HUES64 (cell line): Measurements from ENCODE around the gene ADIPOR2.
"Not testable (repeated sequence)": the region's sequence is repeated elsewhere in the genome, so short reads cannot be mapped to it uniquely, and the experiment has no call there.

Experiments
- H3K27ac ChIP-seq: 2 replicates; pipeline ENCODE4 v1.7.0; 2013; ENCODE audit warnings: low read depth, low read length, inconsistent platforms
- H3K27me3 ChIP-seq: 2 replicates; pipeline ENCODE4 v1.6.1; 2013; ENCODE audit warnings: mild to moderate bottlenecking, low read length; ENCODE audit not compliant: insufficient read depth
- H3K36me3 ChIP-seq: 2 replicates; pipeline ENCODE4 v1.6.1; 2013; ENCODE audit warnings: mild to moderate bottlenecking, low read length; ENCODE audit not compliant: insufficient read depth
- H3K4me1 ChIP-seq: 2 replicates; pipeline ENCODE4 v1.6.1; 2013; ENCODE audit warnings: mild to moderate bottlenecking, low read length, moderate library complexity; ENCODE audit not compliant: insufficient read depth
- H3K4me3 ChIP-seq: 2 replicates; pipeline ENCODE4 v1.5.1; 2013; ENCODE audit warnings: mild to moderate bottlenecking, low read length, moderate library complexity
- H3K9ac ChIP-seq: 2 replicates; pipeline ENCODE4 v1.6.1; 2013; ENCODE audit warnings: mild to moderate bottlenecking, low read depth, low read length
- H3K9me3 ChIP-seq: 2 replicates; pipeline ENCODE4 v1.6.1; 2013; ENCODE audit warnings: low read depth, low read length; ENCODE audit not compliant: insufficient read depth
- WGBS: fragments of 150-250, 120-280 bp; methylation state at CpG from one replicate; pipeline ENCODE4 v1.1.7; 2013; ENCODE audit warnings: missing lambda C conversion rate; 5-methylcytosine and 5-hydroxymethylcytosine counted together

Gene ADIPOR2

DNA sequence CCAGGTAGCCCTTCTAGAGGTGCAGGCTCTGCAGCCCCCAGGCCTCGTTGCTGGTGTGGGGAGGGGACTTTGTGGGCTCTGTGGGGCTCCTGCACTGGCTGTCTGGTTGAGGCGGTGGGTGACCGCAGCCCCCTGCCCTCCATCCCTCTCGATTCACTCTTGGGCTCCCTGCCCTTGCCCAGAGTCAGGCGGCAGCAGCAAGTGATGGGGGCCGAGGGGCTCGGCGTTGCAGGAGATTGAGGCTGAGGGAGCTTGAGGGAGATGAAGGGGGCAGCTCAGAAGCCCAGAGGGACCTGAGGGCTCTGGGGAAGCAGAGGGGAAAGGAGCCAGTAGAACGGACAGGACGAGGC lies 120.0 kb downstream of the ADIPOR2 start:
- WGBS = 93% methylated on average over 10 of the region's 10 CpGs
- no peak overlapping the region for H3K4me3 ChIP-seq

DNA sequence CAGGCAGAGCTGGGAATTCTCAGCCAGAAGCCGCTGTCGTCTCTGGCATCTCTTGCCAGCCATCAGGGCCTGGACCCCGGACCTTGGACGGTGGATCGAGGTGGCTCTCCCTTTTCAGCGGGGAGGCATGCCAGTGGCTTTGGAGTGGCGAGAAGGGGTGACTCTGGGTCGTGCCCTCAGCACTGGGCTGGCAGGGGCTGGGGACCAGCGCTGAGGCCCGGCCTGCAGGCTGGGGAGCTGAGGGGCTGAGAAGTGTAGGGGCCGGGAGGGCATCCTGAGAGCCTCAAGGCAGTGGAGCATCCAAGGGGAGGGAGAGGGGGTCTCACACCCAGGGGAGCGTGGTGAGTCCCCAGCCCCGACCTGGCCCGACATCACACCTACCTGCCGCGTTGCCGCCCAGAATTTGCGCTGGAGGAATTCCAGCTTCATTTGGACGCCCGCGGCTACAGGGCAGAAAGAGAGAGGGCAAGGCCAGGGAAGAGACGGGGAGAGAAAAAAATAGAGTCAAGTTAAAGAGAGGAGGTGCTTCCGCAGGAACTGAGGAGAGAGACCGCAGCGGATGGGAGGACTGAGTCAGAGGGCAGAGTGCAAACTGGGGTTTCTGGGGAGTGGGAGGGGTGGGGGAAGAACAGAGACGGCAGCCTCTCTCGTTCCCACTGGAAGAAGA lies 120.5 kb downstream of the ADIPOR2 start:
- H3K9me3 ChIP-seq = no peaks in the 10 kb centered on the region
- no peaks in the 10 kb centered on the region for H3K27me3 ChIP-seq
- H3K27ac ChIP-seq = no peak overlapping the region
- H3K4me3 ChIP-seq = no peak overlapping the region
- H3K9ac ChIP-seq = no peak overlapping the region
- no peaks in the 10 kb centered on the region for H3K36me3 ChIP-seq
- WGBS = 90% methylated on average over 27 of the region's 27 CpGs
- no peaks in the 10 kb centered on the region for H3K4me1 ChIP-seq

More for the DNA sequence above, 120.0 kb downstream of the ADIPOR2 start:
- H3K9me3 ChIP-seq = no peaks in the 10 kb centered on the region
- no peaks in the 10 kb centered on the region for H3K36me3 ChIP-seq
- H3K9ac ChIP-seq = no peak overlapping the region
- H3K27me3 ChIP-seq = no peaks in the 10 kb centered on the region
- H3K27ac ChIP-seq = no peak overlapping the region
- H3K4me1 ChIP-seq = no peaks in the 10 kb centered on the region

DNA sequence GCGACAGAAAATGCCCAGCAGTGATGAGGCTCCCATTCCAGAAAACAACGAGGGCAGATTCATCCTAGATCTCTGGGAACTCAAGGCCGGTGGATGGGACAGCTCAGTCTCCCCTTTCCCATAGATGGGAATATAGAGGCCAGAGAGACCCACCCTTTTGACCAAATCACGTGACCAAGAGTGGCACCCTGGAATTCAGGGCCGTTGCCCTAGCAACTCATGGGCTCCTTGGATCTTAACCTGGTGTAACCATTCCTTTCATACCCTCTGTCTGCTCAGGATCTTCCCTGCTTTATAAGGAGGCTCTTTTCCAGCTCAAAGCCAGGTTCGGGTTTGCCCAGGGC lies 121.0 kb downstream of the ADIPOR2 start:
- Histone ChIP-seq H3K9me3 (no peaks in the 10 kb centered on the region), H3K36me3 (no peaks in the 10 kb centered on the region), H3K4me3 (no peak overlapping the region), H3K27ac (no peak overlapping the region), H3K4me1 (no peaks in the 10 kb centered on the region), H3K9ac (no peak overlapping the region), H3K27me3 (no peaks in the 10 kb centered on the region)
- WGBS = 89% methylated on average over 6 of the region's 6 CpGs

DNA sequence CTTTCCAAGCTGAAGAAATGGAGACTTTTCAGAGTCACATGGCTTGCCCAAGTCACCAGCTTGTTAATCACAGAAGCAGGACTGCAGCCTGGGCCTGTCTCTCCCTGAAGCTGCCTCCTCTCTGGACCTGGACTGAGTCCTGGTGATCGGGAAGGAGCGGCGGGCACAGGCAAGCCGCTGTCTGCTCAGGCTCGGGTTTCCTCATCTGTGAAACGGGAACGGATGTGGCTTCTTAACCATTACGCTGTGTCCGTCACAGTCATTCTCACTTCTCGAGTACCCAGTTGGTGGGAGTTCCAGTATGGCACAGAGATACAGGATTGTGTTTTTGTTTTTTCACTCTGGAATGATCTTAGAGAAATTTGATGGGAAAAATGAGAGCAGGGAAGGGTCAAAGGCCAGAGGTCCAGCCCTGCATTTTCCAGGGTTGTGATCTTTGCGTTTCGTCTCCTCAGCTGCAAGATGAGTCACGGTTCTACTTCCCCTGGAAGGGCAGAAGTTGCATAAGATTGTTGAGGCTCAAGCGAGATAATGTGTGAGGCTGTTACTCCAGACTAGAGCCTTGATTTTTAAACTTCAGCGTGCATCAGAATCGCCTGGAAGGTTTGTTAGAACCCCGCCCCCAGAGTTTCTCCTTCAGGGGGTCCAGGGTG lies 121.9 kb downstream of the ADIPOR2 start:
- H3K4me3 ChIP-seq = no peak overlapping the region
- H3K27me3 ChIP-seq = no peaks in the 10 kb centered on the region
- H3K9ac ChIP-seq = no peak overlapping the region
- H3K36me3 ChIP-seq = no peaks in the 10 kb centered on the region
- H3K27ac ChIP-seq = no peak overlapping the region
- no peaks in the 10 kb centered on the region for H3K4me1 ChIP-seq
- 88% methylated on average over 17 of the region's 17 CpGs for WGBS
- no peaks in the 10 kb centered on the region for H3K9me3 ChIP-seq

DNA sequence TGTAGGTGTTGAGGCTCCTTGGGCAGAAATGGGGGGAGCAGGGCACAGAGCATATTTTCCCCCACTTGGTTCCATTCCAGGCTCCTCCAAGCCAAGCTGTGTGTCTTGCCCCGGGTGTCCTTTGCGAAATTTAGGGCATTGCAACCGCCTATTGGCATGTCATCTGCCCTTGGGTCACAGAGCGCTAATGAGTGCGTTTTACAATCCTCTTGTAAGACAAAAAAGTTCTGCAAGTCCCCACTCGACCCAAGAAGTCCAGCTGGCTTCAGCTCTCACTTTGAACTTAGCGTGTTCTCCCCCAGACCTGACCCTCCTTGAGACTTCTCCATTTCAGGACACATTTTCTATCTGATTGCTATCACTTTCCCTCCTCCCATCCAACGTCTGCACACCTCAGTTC lies 123.4 kb downstream of the ADIPOR2 start:
- Histone ChIP-seq H3K27me3 (peaks cover under 1% of the 10 kb centered on the region), H3K4me1 (no peaks in the 10 kb centered on the region), H3K36me3 (no peaks in the 10 kb centered on the region), H3K9ac (no peak overlapping the region), H3K9me3 (no peaks in the 10 kb centered on the region), H3K4me3 (no peak overlapping the region), H3K27ac (no peak overlapping the region)
- 88% methylated on average over 8 of the region's 8 CpGs for WGBS

DNA sequence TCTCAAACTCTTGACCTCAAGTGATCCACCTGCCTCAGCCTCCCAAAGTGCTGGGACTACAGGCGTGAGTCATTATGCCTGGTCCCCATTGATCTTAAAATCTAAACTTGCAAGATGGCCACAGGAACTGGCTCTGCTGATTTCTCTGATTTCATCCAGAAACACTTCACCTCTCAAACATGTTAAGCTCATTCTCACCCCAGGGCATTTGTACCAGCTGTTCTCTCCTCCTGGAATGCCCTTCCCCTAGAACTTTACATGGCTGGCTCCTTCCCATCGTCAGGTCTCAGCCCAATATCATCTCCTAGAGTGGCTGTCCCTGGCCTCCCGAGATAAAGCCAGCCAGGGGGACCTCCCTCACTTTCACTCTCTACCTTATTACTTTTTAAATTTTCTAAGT lies 124.2 kb downstream of the ADIPOR2 start:
- Histone ChIP-seq H3K4me1 (no peaks in the 10 kb centered on the region), H3K9ac (no peak overlapping the region), H3K9me3 (no peaks in the 10 kb centered on the region), H3K27ac (no peak overlapping the region), H3K36me3 (no peaks in the 10 kb centered on the region), H3K4me3 (no peak overlapping the region), H3K27me3 (peaks cover 9% of the 10 kb centered on the region)
- WGBS = 83% methylated on average over 3 of the region's 3 CpGs

DNA sequence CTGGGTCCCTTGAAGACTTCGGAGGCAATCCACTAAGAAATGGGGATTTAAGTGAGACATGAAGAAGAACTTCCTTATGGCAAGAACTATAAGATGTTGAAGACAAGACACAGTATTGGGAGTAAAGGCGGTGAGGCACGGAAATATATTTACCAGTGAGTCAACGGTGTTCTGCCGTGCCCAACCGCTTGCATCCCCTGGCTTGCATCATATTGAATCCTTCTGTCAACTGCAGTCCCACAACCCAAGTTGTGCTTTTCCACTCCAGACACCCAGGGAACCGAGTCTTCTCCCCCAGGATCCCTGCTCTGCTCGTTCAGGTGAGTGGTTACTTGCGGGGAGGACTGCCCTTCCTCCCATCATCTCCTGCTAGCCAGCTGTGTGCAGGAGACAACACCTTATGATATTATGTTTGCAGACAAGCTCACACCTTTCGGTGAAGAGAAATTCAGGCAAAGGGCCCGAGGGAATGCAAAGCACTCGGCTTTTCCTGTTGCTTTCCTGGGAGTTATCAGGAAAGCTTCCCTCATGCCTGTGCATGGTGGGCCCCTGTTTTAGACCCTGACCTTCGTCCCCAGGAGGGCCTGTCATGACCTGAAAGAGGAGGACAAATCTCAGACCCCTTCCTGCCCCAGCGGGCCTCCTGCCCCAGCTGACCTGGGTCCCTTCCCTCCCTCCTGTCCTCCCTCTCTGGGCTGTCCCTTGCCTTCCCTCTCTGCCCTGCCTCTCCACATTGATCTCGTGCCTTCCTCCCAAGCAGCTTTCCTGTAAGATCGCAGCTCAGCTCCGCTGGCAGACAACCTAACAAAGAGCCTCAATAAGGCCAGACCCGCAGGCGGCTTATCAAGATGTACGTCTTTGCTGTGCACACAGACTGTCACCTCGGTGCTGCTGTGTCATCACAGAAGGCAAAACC lies 125.2 kb downstream of the ADIPOR2 start:
- Histone ChIP-seq H3K4me3 (no peak overlapping the region), H3K27me3 (peaks cover 19% of the 10 kb centered on the region), H3K9ac (no peak overlapping the region), H3K4me1 (no peaks in the 10 kb centered on the region), H3K27ac (no peak overlapping the region), H3K36me3 (no peaks in the 10 kb centered on the region), H3K9me3 (no peaks in the 10 kb centered on the region)
- WGBS = 89% methylated on average over 21 of the region's 21 CpGs

DNA sequence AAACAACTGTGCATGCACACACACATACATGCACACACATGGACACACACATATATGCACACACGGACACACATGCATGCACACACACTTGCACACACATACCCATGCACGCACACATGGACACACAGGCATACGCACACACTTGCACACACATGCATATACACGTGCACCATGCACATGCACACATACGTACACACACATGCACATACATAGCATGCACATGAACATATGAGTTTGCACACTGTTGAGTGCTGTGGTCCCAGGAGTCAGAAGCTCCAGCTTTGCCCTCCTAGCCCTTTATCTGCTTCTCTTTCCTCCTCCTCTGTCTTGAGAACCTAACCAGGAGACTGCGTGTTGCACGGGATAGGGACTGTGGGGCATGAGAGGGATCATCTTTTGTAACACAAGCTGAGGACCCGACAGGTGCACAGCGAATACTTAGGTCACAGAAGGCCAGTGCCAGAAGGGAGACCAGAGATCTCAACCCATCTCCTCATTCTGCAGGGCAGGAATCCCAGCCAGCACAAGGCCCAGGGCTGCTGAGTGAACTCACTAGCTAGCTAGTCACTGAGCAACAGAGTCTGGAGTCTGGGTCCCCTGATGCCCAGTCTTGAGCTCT lies 126.0 kb downstream of the ADIPOR2 start:
- Histone ChIP-seq H3K4me3 (no peak overlapping the region), H3K4me1 (no peaks in the 10 kb centered on the region), H3K27me3 (peaks cover 27% of the 10 kb centered on the region), H3K27ac (no peak overlapping the region), H3K9me3 (no peaks in the 10 kb centered on the region), H3K9ac (no peak overlapping the region), H3K36me3 (no peaks in the 10 kb centered on the region)
- WGBS = 95% methylated on average over 9 of the region's 9 CpGs

DNA sequence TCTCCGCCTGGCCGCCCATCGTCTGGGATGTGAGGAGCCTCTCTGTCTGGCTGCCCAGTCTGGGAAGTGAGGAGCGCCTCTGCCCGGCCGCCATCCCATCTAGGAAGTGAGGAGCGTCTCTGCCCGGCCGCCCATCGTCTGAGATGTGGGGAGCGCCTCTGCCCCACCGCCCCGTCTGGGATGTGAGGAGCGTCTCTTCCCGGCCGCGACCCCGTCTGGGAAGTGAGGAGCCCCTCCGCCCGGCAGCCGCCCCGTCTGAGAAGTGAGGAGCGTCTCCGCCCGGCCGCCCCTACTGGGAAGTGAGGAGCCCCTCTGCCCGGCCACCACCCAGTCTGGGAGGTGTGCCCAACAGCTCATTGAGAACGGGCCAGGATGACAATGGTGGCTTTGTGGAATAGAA lies 127.1 kb downstream of the ADIPOR2 start:
- H3K9me3 ChIP-seq = not testable (repeated sequence)
- 97% methylated on average over 25 of the region's 28 CpGs for WGBS
- peaks cover 37% of the 10 kb centered on the region for H3K27me3 ChIP-seq

DNA sequence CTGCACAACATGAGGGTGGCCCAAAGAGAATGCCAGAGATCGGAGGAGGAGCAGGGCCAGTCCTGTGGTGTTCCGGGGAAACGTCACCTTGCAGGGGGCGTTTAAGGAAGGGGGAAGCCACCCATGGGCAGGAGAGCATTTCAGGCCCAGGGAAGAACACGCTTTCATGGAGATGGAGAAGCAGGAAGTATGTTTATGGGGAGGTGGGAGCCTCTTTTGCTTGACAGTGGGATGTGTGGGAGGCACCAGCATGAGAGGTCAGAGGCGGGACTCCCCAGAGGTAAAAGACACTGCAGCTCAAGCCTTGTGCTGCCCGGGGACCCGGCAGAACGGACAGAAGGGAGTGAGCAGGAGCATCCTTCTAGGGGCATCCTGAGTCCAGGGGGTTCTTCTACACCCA lies 128.2 kb downstream of the ADIPOR2 start:
- Histone ChIP-seq H3K27me3 (peaks cover 40% of the 10 kb centered on the region), H3K9me3 (no peaks in the 10 kb centered on the region), H3K4me1 (no peaks in the 10 kb centered on the region), H3K27ac (no peak overlapping the region), H3K36me3 (no peaks in the 10 kb centered on the region), H3K9ac (no peak overlapping the region), H3K4me3 (no peak overlapping the region)
- whole genome bisulfite sequencing = 78% methylated on average over 9 of the region's 9 CpGs

More for the DNA sequence above, 127.1 kb downstream of the ADIPOR2 start:
- not testable (repeated sequence) for H3K4me3 ChIP-seq, H3K27ac ChIP-seq, H3K9ac ChIP-seq, H3K4me1 ChIP-seq, H3K36me3 ChIP-seq

DNA sequence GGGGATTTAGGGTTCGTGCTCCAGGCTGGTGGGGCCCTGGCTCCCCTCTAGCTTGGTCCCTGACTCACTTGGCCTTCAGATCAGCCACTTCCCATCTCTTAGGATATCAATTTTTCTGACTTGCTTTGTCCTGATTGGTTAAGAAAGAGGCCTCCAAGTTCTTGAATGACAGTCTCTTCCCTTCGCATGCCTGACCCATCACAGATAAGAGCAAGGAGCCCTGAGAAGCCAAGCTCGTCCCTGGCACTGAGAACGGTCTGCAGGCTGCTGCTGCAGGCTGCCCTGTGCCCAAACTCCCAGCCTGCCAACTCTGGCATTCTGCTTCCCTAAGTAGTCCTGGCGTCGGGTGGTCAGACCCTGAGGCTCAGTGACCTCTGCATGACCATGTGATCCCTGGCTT lies 128.7 kb downstream of the ADIPOR2 start:
- peaks cover 40% of the 10 kb centered on the region for H3K27me3 ChIP-seq
- H3K36me3 ChIP-seq = no peaks in the 10 kb centered on the region
- H3K9me3 ChIP-seq = no peaks in the 10 kb centered on the region
- H3K4me1 ChIP-seq = no peaks in the 10 kb centered on the region
- no peak overlapping the region for H3K27ac ChIP-seq
- WGBS = 70% methylated on average over 6 of the region's 6 CpGs
- no peak overlapping the region for H3K9ac ChIP-seq
- no peak overlapping the region for H3K4me3 ChIP-seq
